GM19240 (cell line): Measurements from ENCODE around the gene SUMO4.
"Not testable (repeated sequence)": the region's sequence is repeated elsewhere in the genome, so short reads cannot be mapped to it uniquely, and the experiment has no call there.

Experiments
- DNase-seq: peaks from one replicate; pipeline ENCODE4 v3.0.0; 2011; ENCODE audit warnings: low spot score; ENCODE audit not compliant: insufficient read length

The SUMO4 gene

GRCh38 chr6:149431905-149432775, 32.1 kb downstream of the SUMO4 start:
- DNase-seq: peak; percentile 80

- no peak for DNase-seq
Observed at GRCh38 chr6:149433405-149433804, 33.3 kb downstream of the SUMO4 start.

GRCh38 chr6:149433881-149434280, 33.8 kb downstream of the SUMO4 start:
- no peak for DNase-seq

GRCh38 chr6:149435919-149436586, 36.0 kb downstream of the SUMO4 start:
- no peak for DNase-seq

- no peak for DNase-seq
Observed at GRCh38 chr6:149436647-149437046, 36.6 kb downstream of the SUMO4 start.

- no peak for DNase-seq
Observed at GRCh38 chr6:149437212-149437611, 37.1 kb downstream of the SUMO4 start.

GRCh38 chr6:149438855-149439254, 38.8 kb downstream of the SUMO4 start:
- no peak for DNase-seq

- DNase-seq: no peak
Observed at GRCh38 chr6:149439626-149440025, 39.6 kb downstream of the SUMO4 start.

- no peak for DNase-seq
Observed at GRCh38 chr6:149440735-149441671, 40.9 kb downstream of the SUMO4 start.

GRCh38 chr6:149441740-149442139, 41.7 kb downstream of the SUMO4 start:
- no peak for DNase-seq

- DNase-seq: no peak
Observed at GRCh38 chr6:149443411-149444181, 43.5 kb downstream of the SUMO4 start.

GRCh38 chr6:149444360-149445094, 44.5 kb downstream of the SUMO4 start:
- DNase-seq: not testable (repeated sequence)

- no peak for DNase-seq
Observed at GRCh38 chr6:149445095-149445466, 45.0 kb downstream of the SUMO4 start.

GRCh38 chr6:149445573-149445972, 45.5 kb downstream of the SUMO4 start:
- DNase-seq: no peak

- no peak for DNase-seq
Observed at GRCh38 chr6:149446791-149447376, 46.8 kb downstream of the SUMO4 start.

GRCh38 chr6:149448821-149449453, 48.9 kb downstream of the SUMO4 start:
- no peak for DNase-seq

- DNase-seq: no peak
Observed at GRCh38 chr6:149449831-149450678, 50.0 kb downstream of the SUMO4 start.
